ENCODE measurements around the gene FEV. TPM values are rescaled to one million over a fixed set of nuclear protein-coding genes. Genes with fewer than 3 reads are reported as not detected.

The FEV gene
- total RNA-seq = not detected

DNA sequence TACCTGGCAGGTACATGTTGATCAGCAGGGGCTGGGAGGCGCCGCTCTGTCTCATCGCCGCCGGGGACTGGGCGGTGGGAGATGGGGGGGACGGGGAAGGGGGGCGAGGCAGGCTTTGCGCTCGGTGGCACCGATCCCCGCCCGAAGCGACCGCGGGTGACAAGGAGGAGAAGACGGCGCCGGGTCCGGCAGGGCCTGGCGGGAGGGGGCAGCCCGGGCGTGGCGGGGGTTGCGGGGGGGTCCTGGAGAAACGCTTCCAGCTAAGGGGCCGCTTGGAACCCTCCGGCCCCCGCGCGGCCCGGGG is at the start of gene FEV:
Gene FEV, minus strand, starts transcription at position 164 of the 304 bp plus-strand sequence. Its CDS starts 109 bp downstream, at position 55.
- DNase-seq = no peak

DNA sequence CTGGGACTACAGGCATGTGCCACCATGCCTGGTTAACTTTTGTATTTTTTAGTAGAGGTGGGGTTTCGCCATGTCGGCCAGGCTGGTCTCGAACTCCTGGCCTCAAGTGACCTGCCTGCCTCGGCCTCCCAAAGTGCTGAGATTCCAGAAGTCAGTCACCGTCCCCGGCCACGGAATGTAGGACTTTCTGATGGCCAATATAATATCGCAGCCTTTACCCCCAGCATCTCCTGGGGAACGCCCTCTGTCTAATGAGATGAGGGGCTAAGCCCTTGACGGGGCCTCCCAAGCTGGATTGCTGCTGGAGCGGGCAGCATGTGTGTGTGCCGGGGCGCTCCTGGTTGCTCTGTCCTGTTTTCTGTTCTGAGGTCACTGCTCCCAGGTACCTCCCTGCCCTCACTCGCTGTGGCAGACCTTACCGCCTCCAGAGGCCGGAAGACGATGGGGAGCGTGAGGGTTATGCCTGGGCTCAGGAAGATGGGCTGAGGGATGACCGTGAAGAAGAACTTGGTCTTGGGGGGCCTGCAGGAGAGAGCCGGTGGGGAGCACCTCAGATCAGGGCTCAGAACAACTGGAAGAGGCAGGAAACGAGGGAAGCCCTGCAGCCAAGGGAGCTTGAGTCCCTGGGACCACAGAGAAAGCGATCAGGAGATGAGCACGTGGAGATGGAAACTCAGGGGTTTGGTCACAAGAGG is 47.2 kb upstream of the FEV start:
- DNase-seq = no peak

DNA sequence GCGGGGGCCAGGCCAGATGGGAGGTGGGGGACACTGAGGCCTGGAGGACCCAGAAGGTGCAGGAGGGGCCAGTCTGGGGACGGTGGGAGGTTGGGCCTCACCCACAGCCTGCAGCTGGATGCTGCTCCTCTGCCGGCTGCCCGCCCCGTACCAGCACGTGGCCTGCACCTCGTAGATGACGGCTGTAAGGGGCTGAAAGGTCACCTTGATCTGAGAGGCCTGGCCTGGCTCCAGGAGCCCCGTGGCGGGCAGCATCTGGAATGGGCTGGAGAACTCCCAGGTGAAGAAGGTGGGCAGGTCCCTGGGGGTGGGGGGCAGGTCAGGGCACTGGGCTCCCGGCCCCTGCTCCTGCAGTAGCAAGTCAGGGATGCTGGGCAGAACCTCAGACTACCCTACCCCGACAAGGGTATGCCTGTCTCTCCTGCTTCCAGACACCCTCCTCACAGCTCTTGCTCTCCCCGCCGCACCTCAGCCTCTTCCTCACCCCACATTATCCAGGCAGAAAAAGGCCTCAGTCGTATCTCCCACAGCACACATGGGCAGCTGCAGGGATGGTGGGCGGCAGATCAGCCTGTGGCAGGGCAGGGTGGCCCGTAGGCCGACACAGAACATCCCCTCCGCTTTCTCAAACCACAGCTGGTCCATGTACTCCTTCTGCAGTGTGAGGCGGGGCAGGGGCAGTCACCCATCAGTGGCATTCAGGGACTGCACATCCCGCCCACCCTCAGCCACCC is 46.2 kb upstream of the FEV start:
- no peak for DNase-seq

DNA sequence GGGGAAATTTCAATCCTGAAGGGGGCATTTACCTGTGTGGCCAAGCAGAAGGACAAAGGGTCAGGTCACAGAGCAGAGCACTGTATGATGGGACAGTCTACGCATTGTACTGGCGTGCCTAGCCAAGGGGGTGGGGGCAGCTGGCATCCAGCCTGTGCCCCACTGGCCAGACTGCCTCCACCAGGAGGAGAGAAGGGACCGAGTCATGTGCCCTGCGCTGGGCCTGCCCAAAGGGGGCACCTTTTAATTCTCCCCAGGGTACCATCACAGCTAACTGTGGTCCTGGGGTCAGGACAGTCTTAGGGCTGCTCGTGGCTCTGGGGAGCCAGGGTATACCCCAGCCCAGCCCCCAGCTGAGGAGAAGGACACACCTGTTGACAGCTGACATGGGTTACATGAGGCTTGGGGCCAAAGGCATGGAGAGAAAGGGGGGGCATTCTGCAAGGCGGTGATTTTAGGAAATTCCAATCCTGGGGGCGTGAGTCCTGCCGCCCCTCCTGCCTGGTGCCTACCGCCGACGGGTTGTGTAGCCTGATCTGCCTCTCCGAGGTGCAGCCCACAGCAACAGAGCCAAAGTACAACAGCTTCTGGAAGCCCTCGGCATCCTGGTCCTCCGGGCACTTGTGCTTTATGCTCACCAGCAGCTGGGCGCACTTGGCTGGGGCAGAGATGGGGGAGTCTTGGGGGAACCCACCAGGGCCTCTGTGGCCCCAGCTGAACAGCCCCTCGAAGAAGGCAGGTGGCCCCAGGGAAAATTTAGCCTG is 45.4 kb upstream of the FEV start:
- DNase-seq = no peak

DNA sequence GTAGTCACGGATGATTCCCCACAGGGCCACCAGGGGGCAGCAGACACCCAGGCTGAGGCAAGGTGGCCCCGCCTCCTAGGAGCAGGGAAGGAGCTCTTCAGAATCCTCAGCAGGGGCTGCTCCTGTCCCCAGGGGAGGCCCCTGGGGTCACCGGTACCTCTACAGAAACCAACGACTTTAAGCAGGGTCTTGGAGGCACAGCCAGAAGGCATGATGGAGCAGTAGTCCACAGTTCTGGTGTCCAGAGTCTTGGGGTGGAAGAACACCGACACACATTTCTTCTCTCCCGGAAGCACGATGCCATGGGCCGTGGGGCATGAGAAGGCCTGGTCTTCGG is 44.8 kb upstream of the FEV start:
- DNase-seq = no peak

DNA sequence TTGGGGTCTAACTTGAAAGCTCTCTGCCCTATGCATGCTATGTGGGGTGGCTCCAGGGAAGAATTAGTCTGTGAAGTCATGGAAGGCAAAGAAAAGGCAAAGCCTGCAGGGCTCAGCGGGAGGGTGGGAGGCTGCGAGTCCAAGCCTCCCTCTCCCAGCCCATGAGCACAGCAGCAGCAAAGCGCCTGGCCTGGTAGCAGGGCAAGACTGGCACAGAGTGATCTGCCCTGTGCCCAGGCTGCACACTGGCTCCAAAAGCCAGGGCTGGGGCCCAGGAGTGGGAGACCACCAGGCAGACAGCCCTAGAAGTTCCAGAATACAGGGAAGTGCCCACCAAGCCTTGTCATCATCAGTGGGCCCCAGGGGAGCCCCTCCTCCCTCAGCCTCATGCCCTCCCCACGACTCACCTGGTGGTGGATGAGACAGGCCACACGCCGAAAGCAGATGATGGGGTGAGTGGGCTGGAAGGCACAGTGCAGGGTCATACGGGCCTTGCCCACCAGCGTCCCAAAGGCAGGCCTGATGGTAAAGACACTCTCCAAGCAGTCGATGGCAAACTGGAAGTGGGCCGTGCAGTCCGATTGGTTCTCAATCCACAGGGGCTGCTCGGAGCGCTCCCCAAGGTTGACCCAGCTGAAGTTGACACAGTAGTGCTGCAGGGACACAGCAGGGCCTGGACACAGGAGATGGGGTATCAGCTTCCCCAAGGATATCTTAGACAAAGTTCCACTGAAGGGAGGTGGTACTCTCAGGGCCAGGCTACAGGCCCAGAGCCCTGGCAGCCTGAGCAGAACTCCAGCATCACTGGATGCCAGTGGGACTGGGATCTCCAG is 44.2 kb upstream of the FEV start:
- no peak for DNase-seq

DNA sequence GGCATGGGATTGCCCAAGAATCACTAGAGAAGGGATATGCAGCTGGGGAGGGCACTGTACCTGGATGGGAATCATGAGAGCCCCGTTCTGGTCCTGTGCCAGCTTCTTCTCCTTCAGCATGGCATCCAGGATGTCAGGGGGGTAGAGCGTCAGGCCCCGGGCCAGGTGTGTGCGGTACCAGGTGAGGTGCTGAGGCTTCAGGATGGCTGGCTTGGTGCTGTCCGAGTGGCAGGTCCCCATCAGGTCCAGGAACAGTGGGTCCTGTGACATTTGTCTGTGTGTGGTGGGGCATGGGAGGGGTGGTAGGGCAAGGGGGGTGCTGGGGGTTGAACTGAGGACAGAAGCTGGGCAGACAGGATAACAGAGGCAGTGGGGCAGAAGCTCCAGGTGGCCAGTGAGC is 43.2 kb upstream of the FEV start:
- DNase-seq = no peak

DNA sequence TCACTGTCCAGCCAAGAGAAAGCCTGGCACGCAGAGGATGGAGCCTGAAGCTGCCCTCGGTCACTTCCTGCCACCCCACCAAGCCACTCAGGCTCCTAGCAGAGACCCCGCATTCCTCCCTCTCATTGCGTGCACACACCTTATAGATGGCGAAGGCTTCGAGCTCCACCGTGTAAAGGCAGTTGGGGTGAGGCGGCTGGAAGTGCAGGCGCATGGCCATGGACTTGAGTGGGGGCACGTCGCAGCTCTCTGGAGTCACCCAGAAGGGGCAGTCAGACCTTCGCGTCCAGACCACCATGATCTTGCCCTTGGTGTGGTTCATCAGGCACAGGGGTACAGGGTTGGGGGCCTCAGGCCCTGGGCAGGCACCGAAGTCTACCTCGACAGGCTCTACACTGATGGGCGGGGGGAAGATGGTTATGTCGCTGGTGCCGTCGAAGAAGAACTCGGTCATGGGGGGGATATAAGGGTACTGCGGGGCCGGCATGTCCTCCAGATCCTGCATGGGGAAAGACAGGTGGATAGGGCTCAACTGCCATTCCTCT is 42.6 kb upstream of the FEV start:
- DNase-seq = no peak

DNA sequence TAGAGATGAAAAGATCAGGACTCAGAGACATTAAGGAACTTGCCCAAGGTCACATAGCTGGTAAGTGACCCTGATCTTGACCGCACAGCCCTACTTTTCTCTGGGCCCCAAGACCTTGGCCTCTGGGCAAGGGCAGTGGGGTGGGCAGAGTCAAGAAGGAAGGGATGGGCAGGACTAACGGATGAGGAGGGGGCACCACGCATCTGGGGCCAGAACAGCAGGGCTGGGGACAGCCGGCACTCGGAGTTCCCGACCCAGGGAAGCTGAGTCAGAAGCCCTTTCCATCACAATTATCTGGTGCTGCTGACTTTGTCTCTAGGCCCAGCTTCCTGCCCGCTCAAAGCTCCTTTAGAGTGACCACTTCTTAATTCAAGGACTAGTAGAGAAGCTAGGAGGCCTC is 42.0 kb upstream of the FEV start:
- no peak for DNase-seq

DNA sequence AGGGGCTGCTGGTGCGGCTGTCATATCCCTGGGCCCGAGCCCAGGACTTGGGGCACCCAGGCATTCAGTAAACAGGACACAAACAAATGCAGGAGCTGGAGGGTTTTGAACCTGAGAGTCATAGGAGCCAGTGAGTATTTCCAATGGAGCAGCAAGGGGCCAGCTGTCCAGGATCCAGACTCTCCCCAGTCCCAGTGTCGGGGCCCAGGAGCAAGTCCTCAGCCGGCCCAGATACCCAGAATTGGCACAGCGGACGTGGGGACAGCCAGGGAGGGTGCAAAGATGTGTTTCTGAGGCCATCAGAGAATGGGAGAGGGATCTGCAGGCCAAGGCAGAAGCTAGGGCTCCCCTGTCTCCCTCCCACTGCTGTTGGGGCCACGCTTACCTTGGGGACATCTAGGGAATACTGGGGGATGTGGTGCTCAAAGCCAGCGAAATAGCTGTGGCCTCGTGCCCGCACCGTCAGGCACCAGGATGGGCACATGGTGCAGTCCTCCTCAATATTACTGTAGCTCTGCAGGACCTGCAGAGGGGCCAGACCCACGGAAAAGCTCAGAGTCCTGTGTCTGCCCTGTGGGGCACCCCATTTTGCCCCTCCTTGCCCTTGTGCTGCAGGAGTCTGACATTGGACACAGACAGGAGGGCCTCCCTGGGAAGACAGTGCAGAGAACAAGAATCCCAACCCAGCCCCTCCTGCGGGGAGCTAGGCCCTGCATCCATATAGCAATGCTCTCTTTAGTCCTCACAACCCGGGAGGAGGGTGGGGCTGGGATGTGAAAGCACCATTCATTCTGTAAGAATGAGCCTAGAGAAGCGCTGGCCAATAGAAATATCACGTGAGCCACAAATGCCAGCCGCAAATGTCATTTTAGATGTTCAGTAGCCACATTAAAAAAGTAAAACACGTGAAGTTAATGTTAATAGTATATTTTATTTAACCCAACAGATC is 40.9 kb upstream of the FEV start:
- DNase-seq = no peak

DNA sequence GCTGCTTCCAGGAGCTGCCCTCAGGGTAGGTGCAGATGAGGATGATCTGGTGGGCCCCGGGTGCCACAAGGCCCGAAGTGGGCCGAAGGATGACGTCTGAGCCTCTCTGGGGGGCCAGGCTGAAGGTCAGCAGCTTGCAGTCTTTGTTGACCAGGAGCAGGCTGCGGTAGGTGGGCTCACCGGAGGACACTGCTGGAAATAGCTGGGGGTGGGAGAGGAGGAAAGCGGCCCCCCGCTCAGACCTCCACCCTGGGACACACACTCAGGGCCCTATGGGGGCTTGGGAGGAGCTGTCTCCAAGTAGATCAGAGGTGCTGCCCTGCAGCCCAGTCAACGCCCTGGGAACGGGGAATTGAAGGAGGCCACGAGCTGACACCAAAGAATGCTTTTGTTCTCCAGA is 39.1 kb upstream of the FEV start:
- no peak for DNase-seq

DNA sequence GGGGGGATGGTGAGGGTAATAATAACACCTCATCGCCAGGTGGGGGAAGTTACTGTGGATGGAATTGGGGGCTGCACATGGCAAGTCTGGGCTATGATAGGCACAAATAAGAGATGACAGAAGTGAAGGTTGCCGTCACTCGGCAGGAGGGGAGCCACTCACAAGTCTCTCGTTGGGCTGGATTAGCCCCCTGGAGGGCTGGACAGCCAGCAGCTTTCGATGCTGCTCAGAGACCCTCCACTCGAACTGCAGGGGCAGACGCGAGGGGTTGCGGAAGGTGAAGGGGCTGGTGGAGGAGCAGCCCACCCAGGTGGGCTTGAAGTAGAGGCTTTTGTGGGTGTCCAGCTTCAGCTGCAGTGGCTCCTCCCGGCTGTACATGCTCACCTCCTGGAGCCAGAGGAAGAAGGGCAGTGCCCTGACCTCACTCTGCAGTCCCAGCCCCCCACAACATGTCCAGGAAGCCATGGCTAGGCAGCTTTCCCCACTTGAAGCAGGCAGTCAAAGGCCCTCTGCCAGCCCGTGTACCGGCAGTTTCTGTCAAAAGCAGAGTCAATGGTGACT is 38.1 kb upstream of the FEV start:
- DNase-seq = no peak

DNA sequence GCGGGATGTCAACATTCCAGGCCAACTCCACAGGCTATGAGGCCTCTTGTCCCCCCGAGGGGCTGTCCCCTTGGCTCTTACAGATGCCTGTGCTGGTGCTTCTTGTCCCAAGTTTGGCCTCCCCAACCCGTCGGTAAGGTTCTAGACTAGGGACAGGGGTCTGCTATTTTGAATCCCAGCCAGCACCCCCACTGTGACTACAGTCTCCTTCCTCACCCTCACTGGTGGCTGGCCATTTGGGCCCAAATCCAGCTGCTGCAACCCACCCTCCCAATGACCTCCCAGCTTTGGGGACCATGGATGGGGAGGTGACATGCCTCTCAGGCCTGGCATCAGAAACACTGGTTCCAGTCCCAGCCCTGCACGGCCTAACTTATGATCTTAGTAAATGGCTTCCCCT is 37.6 kb upstream of the FEV start:
- no peak for DNase-seq

DNA sequence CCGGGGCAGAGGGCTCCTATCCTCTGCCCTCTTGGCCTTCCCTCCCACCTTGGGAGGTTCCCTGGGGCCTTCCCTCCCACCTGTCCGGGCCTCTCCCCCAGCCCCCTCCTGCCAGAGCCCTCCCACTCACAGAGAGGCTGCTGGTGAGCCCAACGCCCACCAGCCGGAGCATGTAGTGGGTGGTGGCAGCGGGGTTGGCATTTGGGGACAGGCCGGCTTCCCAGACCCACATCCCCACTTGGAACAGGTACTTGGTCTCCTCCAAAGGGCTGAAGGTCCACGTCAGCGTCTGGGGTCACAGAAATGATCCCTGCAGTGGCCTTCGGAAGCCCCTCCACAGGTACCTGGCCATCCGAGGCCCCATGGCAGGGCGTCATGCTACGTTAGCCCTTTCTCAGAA is 37.1 kb upstream of the FEV start:
- DNase-seq = no peak

DNA sequence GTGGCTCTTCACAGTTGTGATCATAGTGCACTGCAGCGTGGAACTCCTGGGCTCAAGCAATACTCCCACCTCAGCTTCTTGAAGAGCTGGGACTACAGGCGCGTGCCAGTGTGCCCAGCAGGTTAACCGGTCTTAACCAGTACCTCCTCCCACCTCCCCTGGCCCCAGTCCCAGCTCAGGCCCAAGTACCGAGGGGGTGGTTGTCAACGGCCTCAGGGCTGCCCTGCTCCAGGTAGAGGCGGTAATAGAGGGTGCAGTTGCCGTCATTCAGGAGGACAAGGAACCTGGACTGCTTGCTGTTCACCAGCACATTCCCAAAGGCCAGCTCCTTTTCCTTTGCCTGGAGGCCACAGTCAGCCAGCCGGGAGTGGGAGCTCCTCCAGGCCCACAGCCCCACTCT is 36.6 kb upstream of the FEV start:
- no peak for DNase-seq

DNA sequence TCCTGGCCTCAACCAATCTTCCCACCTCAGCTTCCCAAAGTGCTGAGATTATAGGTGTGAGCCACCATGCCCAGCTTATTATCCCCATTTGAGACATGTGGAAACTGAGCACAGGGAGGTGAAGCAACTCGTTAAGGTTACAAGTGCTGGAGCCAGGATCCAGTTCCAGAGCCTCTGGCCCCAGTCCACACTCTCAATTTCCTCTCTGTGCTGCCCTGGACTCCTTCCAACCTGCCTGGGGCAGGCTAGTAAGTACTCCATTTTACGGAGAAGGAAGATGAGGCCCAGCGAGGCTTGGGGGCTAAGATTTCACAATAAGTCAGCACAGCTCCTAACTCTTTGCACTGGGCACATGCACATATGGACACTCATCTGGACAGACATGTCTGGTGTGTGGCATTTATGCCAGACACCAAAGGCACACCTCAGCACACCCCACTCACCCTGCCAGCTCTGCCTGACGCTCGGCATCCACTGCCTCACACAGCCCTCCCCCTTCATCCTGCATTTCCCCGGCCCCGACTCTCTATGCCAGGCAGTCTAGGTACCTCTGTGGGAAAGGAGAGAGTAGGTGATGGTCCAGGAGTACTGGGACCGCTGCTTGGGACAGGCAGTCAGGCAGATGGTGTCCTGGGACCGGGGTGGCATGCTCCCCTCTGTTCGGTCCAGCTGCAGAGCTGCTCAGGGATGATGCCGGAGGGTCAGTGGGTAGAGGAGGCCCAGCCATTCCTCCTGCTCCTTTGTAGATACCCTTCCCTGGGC is 35.8 kb upstream of the FEV start:
- no peak for DNase-seq

DNA sequence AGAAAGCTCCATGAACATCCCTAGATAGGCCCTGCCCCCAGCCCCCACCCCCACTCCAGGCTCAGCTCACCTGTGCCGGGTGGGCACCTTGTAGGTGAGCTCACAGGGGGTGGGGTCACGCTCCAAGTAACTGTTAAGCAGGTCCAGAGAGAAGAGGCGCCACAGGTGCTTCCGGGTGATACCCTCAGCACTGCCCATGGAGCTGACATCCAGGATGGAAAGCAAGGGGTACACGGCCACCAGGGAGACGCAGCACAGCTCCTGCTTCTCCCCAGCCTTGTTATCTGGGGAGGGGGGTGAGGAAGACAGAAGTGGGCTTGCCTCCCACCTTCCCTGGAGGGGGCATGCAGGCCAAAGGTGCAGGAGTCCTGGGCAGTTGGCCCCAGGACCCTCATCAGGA is 34.5 kb upstream of the FEV start:
- no peak for DNase-seq

DNA sequence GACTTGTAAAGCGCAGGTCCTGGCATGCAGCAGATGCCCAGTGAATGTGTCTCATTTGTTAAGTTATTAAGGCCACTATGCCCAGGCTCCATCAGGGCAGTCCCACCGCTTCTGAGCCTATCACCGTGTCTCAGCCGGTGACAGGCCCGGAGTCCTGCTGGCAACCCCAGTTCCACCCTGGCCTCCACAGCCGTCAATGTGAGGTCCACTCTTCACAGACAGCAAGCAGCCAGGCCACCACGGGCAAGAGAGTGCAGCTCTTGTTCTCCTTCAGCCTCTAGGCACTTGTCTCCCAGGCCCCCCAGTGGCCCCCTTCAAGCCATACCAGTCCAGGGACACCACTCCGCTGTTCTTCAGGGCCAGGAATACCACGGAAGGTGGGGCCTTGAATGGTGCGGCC is 33.7 kb upstream of the FEV start:
- DNase-seq = no peak

DNA sequence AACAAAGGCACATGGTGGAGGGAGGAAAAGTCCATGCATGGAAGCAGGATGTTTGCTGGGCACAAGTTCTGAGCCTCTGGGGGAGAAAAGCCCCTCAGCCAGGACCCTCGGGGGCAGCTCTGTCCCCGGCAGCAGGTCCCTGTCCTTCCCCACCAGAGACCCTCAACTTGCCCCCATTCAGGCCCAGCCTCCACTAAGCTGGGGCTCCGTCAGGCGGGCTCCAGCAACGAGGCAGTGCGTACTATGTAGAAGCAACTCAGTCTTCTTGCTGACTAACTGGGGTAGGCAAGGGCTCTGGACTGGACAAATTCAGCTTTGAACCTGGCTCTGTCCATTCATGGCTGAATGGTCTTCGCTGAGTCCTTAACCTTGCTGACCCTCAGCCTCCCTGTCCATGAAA is 33.3 kb upstream of the FEV start:
- no peak for DNase-seq

DNA sequence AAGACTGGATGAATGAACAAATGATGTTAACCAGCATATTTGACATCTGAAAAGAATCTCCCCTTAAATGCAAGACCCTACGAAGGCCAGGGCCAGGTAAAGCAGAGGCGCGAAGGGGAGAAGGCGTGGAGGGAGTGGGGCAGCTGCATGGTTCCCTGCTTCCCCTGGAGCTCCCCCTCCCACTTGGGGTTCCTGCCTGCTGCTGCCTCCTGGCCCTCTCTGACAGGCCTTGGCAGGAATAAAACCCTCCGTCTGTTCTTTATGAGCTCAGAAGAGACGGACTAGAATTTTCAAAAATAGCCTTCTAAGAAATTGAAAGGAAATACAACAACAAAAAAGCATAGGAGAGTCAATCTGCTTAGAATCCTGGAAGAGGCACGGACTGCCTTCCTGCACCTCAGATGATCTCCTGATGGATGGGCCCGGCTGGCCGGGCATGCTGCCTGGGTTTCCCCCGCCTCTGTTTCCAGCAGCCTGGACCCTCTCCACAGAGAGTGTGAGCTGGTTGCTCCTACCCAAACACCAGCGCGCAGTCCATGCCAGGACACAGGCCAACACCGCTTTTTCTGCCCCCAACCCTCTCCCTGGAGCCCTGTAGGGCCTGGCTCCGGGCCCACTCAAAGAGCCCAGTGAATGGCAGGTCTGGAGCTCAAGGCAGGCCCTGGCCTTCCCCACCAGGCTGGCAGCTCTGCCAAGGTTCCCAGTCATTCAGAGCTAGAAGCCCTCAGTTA is 32.4 kb upstream of the FEV start:
- DNase-seq = no peak

All from skin of body (tissue), 2 donors.